ENCODE results near the gene MGA. TPM values are rescaled to one million over a fixed set of nuclear protein-coding genes. Genes with fewer than 3 reads are reported as not detected.
"Not testable (repeated sequence)": the region's sequence is repeated elsewhere in the genome, so short reads cannot be mapped to it uniquely, and the experiment has no call there.

The MGA gene
- total RNA-seq, 3 donors from 2014 or later = 27.9 to 37.3 (median 31.6) TPM

GRCh38 chr15:41713047-41713446 is 52.8 kb downstream of the MGA start:
- no peak overlapping the region for H3K4me3 Mint-ChIP-seq
- H3K36me3 Mint-ChIP-seq (ENCODE audit: insufficient read depth) = peaks cover 28% of the 10 kb centered on the region
- no peak for DNase-seq
- no peaks in the 10 kb centered on the region for H3K4me1 Mint-ChIP-seq (ENCODE audit: low read depth)
- no peak for ATAC-seq
- H3K27me3 Mint-ChIP-seq (ENCODE audit: low read depth) = no peaks in the 10 kb centered on the region
- H3K9me3 Mint-ChIP-seq = no peaks in the 10 kb centered on the region

GRCh38 chr15:41714291-41714690 is 54.1 kb downstream of the MGA start:
- H3K4me1 Mint-ChIP-seq (ENCODE audit: low read depth) = no peaks in the 10 kb centered on the region
- H3K27me3 Mint-ChIP-seq (ENCODE audit: low read depth) = no peaks in the 10 kb centered on the region
- peaks cover 27% of the 10 kb centered on the region for H3K36me3 Mint-ChIP-seq (ENCODE audit: insufficient read depth)
- ATAC-seq (no peak), DNase-seq (no peak)
- no peak overlapping the region for H3K4me3 Mint-ChIP-seq
- H3K9me3 Mint-ChIP-seq = no peaks in the 10 kb centered on the region

DNA sequence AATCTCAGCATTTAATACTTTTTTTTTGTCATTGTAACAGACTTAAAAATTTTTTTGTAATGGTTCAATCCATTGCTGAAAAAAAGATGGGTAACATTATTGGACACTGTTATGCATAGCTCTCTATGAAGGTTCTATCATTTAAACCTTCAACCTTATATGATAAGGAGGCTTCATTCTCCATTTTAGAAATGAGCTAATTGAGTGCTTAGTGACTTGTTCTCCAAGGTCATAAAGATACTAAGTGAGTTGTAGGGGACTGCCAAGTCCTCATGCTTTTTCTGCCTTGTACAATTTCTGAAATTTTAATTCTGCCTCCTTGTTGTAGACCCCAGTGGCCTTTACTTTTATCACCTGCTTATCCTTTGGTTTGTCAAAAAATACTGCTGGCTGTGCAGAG is 56.7 kb downstream of the MGA start:
- ATAC-seq (no peak), DNase-seq (no peak)
- no peak overlapping the region for H3K4me3 Mint-ChIP-seq
- H3K9me3 Mint-ChIP-seq = no peaks in the 10 kb centered on the region
- peaks cover 2% of the 10 kb centered on the region for H3K4me1 Mint-ChIP-seq (ENCODE audit: low read depth)
- peaks cover 19% of the 10 kb centered on the region for H3K36me3 Mint-ChIP-seq (ENCODE audit: insufficient read depth)
- no peaks in the 10 kb centered on the region for H3K27me3 Mint-ChIP-seq (ENCODE audit: low read depth)

GRCh38 chr15:41727143-41727542 is 66.9 kb downstream of the MGA start:
- DNase-seq (no peak), ATAC-seq (no peak)
- H3K4me1 Mint-ChIP-seq (ENCODE audit: low read depth) = peaks cover 8% of the 10 kb centered on the region
- H3K4me3 Mint-ChIP-seq = no peak overlapping the region
- H3K9me3 Mint-ChIP-seq = no peaks in the 10 kb centered on the region
- no peaks in the 10 kb centered on the region for H3K27me3 Mint-ChIP-seq (ENCODE audit: low read depth)
- H3K36me3 Mint-ChIP-seq (ENCODE audit: insufficient read depth) = peaks cover 12% of the 10 kb centered on the region

DNA sequence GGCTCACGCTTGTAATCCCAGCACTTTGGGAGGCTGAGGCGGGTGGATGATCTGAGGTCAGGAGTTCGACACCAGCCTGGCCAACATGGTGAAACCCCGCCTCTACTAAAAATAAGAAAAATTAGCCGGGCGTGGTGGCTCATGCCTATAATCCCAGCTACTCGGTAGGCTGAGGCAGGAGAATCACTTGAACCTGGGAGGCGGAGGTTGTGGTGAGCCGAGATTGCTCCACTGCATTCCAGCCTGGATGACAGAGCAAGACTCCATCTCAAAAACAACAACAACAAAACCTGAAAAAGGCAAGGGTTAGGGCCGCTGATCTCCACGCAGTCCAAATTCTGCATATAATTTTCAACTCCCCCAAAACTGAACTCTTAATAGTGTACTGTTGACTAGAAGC is 67.9 kb downstream of the MGA start:
- H3K4me1 Mint-ChIP-seq (ENCODE audit: low read depth); H3K4me3 Mint-ChIP-seq; ATAC-seq; DNase-seq; H3K27me3 Mint-ChIP-seq (ENCODE audit: low read depth); H3K9me3 Mint-ChIP-seq: not testable (repeated sequence)
- peaks cover 12% of the 10 kb centered on the region for H3K36me3 Mint-ChIP-seq (ENCODE audit: insufficient read depth)

DNA sequence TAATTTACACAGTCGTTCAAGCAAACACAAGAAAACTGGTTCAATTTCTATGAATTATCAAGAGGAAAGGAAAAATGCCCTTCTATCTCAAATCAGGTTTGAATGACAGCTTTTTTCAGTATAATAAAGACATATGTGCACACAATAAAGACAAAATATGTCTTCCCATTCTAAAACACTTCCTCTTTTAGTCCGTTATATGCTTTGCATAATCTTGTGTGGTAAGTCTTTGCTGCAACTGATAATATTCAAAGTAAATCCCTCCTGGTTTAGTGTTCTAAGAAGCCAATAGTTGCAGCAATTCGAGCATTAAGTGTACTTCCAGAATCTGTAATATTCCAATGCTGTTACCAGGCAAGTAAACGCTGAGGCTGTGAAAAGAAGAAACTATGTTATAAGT is 70.3 kb downstream of the MGA start:
- ATAC-seq (no peak), DNase-seq (no peak)
- H3K9me3 Mint-ChIP-seq = no peaks in the 10 kb centered on the region
- H3K4me3 Mint-ChIP-seq = no peak overlapping the region
- no peaks in the 10 kb centered on the region for H3K4me1 Mint-ChIP-seq (ENCODE audit: low read depth)
- no peaks in the 10 kb centered on the region for H3K27me3 Mint-ChIP-seq (ENCODE audit: low read depth)
- H3K36me3 Mint-ChIP-seq (ENCODE audit: insufficient read depth) = peaks cover 20% of the 10 kb centered on the region

DNA sequence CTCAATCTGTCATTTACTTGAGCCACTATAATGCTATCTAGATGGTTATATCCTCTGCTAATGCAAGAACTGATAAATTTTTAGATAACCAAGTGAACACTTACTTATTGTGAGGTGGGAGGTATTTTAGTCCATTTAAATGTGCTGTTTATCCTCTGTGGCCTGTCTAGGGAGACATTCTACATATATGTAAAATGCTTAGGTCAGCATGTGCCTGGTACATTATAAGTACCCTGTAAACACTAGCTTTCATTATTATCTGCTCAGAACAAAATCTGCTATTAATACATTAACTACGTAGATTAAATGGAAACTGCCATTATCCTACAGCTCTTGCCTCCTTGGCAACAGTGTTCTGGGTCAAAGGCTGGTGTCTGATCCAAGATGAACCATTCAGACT is 72.3 kb downstream of the MGA start:
- no peaks in the 10 kb centered on the region for H3K27me3 Mint-ChIP-seq (ENCODE audit: low read depth)
- no peaks in the 10 kb centered on the region for H3K9me3 Mint-ChIP-seq
- H3K4me3 Mint-ChIP-seq = no peak overlapping the region
- ATAC-seq = no peak
- H3K36me3 Mint-ChIP-seq (ENCODE audit: insufficient read depth) = peaks cover 20% of the 10 kb centered on the region
- no peak for DNase-seq
- no peaks in the 10 kb centered on the region for H3K4me1 Mint-ChIP-seq (ENCODE audit: low read depth)

GRCh38 chr15:41734079-41734478 is 73.9 kb downstream of the MGA start:
- Mint-ChIP-seq H3K9me3 (no peaks in the 10 kb centered on the region), H3K36me3 (ENCODE audit: insufficient read depth) (peaks cover 14% of the 10 kb centered on the region), H3K27me3 (ENCODE audit: low read depth) (no peaks in the 10 kb centered on the region), H3K4me3 (no peak overlapping the region), H3K4me1 (ENCODE audit: low read depth) (no peaks in the 10 kb centered on the region)
- DNase-seq (no peak), ATAC-seq (no peak)

GRCh38 chr15:41735046-41735445 is 74.8 kb downstream of the MGA start:
- ATAC-seq (no peak), DNase-seq (no peak)
- Mint-ChIP-seq H3K4me3 (no peak overlapping the region), H3K9me3 (no peaks in the 10 kb centered on the region), H3K4me1 (ENCODE audit: low read depth) (no peaks in the 10 kb centered on the region), H3K36me3 (ENCODE audit: insufficient read depth) (peaks cover 14% of the 10 kb centered on the region), H3K27me3 (ENCODE audit: low read depth) (no peaks in the 10 kb centered on the region)

DNA sequence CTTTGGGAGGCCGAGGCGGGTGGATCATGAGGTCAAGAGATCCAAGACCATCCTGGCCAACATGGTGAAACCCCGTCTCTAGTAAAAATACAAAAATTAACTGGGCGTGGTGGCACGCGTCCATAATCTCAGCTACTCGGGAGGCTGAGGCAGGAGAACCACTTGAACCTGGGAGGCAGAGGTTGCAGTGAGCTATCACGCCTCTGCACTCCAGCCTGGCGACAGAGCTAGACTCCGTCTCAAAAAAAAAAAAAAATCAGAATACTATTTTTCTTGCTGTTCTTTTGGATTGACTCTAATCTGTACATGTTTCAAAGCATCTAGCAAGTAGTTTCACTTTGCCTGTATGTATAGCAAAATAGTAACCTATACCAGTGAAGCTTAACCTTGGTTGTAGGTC is 75.3 kb downstream of the MGA start:
- not testable (repeated sequence) for H3K9me3 Mint-ChIP-seq; H3K27me3 Mint-ChIP-seq (ENCODE audit: low read depth); H3K4me3 Mint-ChIP-seq; H3K4me1 Mint-ChIP-seq (ENCODE audit: low read depth); ATAC-seq; DNase-seq
- H3K36me3 Mint-ChIP-seq (ENCODE audit: insufficient read depth) = peaks cover 15% of the 10 kb centered on the region

- Mint-ChIP-seq H3K4me3 (no peak overlapping the region), H3K27me3 (ENCODE audit: low read depth) (no peaks in the 10 kb centered on the region), H3K9me3 (no peaks in the 10 kb centered on the region), H3K4me1 (ENCODE audit: low read depth) (no peaks in the 10 kb centered on the region), H3K36me3 (ENCODE audit: insufficient read depth) (peaks cover 32% of the 10 kb centered on the region)
- ATAC-seq (no peak), DNase-seq (no peak)
These were observed 86.6 kb downstream of the MGA start for GRCh38 chr15:41746802-41747201.

DNA sequence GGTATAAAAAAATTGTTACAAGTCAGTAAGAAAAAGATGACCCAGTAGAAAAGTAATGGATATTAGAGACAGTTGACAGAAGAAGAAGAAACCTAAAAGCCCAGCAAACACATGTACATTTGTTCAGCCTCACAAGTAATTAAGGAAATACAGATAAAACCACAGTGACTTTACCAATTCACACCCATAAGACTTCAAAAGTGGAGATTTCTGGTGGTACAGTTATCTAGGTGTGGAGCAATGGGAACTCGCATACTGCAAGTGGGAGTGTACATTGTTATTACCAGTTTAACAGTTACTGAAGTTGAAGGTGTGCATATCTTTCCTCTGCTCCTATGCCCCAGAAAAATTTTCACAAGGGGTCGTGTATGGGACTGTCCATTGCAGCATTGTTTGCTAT is 96.0 kb downstream of the MGA start:
- H3K27me3 Mint-ChIP-seq (ENCODE audit: low read depth) = no peaks in the 10 kb centered on the region

DNA sequence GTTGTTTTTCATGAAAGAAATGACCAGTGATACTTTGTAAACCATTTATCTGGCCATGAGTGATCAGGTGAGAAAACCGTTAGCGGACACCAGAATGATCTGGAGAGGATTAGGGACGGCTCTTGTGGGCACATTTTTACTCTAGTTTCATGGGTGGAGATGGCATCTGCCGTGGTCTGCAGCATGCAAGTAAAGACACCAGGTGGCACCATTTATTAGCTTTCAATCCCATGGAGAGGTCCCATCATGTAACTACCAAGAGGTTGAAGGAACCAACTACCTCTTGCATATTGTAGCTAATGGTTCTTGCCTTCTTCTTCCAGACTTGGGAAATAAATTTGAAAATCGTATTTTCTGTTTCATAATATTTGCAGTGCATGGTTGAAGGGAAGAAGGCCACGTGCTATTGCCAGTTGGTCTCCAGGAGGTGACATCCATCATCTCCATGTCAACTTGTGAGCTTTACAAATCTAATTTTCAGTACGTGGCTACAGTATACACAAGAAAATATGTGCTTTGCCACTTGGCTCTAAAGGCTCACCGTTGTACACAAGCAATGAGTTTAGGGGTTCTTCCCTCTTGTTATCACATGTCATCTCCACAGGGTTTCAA is 112.6 kb downstream of the MGA start:
- no peak for ATAC-seq
- Mint-ChIP-seq H3K9me3 (no peaks in the 10 kb centered on the region), H3K27me3 (ENCODE audit: low read depth) (no peaks in the 10 kb centered on the region), H3K4me3 (no peak overlapping the region), H3K36me3 (ENCODE audit: insufficient read depth) (peaks cover 2% of the 10 kb centered on the region), H3K4me1 (ENCODE audit: low read depth) (peaks cover 40% of the 10 kb centered on the region)
- peak; percentile 43 for DNase-seq

More for the DNA sequence above, 96.0 kb downstream of the MGA start:
- ATAC-seq (no peak), DNase-seq (no peak)
- no peak overlapping the region for H3K4me3 Mint-ChIP-seq
- no peaks in the 10 kb centered on the region for H3K9me3 Mint-ChIP-seq
- peaks cover 33% of the 10 kb centered on the region for H3K36me3 Mint-ChIP-seq (ENCODE audit: insufficient read depth)
- H3K4me1 Mint-ChIP-seq (ENCODE audit: low read depth) = no peaks in the 10 kb centered on the region

DNA sequence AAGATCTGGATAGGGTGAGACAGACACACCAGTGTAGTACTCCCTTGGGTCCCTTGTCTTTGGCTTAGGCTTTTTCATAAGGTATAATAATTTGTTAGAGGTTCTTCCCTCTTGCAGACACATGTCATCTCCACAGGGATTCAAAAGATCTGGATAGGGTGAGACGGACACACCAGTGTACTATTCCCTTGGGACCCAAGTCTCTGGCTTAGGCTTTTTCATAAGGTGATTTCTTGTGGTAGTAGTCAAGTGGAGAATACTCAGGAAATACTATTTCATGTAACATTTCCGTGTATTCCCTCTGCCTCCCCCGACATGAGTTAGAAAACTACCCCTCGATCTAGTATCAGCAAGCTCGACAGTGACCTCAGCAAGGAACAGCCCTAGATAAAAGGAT is 113.1 kb downstream of the MGA start:
- peaks cover 2% of the 10 kb centered on the region for H3K36me3 Mint-ChIP-seq (ENCODE audit: insufficient read depth)
- H3K4me3 Mint-ChIP-seq = peak overlapping the region; percentile 93
- ATAC-seq (no peak), DNase-seq (no peak)
- H3K4me1 Mint-ChIP-seq (ENCODE audit: low read depth) = peaks cover 45% of the 10 kb centered on the region
- H3K27me3 Mint-ChIP-seq (ENCODE audit: low read depth) = no peaks in the 10 kb centered on the region
- H3K9me3 Mint-ChIP-seq = no peaks in the 10 kb centered on the region

GRCh38 chr15:41773729-41774061 is 113.5 kb downstream of the MGA start:
- H3K4me1 Mint-ChIP-seq (ENCODE audit: low read depth) = peaks cover 49% of the 10 kb centered on the region
- peak overlapping the region; percentile 93 for H3K4me3 Mint-ChIP-seq
- H3K36me3 Mint-ChIP-seq (ENCODE audit: insufficient read depth) = peaks cover 2% of the 10 kb centered on the region
- no peak for DNase-seq
- ATAC-seq = no peak
- H3K27me3 Mint-ChIP-seq (ENCODE audit: low read depth) = no peaks in the 10 kb centered on the region
- H3K9me3 Mint-ChIP-seq = no peaks in the 10 kb centered on the region
